ENCODE data around the gene SELENOT. TPM values are rescaled to one million over a fixed set of nuclear protein-coding genes. Genes with fewer than 3 reads are reported as not detected.

SELENOT gene
- total RNA-seq, 1 donor from 2014 or later = 137 TPM

DNA sequence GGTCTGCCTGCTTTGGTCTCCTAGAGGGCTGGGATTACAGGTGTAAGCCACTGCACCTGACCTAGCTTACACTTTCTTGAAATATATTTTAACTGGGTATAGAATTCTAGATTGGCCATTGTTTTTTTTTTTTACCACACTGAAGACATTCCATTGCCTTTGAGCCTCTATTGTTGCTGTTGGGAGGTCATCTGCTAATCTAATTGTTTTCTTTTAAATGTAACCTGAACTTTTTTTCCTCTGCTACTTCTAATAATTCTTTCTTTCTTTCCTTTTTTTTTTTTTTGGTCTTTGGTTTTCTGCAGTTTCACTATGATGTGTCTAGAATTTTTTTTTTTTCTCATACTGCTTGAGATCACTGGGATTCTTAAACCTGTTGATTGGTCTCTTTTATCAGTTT is 72.5 kb downstream of the SELENOT start:
- DNase-seq = no peak
- POLR2A ChIA-PET = no interaction called here
- TF ChIP-seq, protein P1, sequence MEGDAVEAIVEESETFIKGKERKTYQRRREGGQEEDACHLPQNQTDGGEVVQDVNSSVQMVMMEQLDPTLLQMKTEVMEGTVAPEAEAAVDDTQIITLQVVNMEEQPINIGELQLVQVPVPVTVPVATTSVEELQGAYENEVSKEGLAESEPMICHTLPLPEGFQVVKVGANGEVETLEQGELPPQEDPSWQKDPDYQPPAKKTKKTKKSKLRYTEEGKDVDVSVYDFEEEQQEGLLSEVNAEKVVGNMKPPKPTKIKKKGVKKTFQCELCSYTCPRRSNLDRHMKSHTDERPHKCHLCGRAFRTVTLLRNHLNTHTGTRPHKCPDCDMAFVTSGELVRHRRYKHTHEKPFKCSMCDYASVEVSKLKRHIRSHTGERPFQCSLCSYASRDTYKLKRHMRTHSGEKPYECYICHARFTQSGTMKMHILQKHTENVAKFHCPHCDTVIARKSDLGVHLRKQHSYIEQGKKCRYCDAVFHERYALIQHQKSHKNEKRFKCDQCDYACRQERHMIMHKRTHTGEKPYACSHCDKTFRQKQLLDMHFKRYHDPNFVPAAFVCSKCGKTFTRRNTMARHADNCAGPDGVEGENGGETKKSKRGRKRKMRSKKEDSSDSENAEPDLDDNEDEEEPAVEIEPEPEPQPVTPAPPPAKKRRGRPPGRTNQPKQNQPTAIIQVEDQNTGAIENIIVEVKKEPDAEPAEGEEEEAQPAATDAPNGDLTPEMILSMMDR (IDR thresholded peaks at IDR 0.05) = no peak
- Mint-ChIP-seq H3K4me3 (no peak overlapping the region), H3K4me1 (peaks cover 8% of the 10 kb centered on the region), H3K27me3 (no peaks in the 10 kb centered on the region), H3K36me3 (ENCODE audit: low read depth) (no peaks in the 10 kb centered on the region), H3K9me3 (peaks cover 16% of the 10 kb centered on the region), H3K27ac (no peak overlapping the region)
- intact Hi-C loops (cut with micrococcal nuclease) = no loop called here
- CTCF ChIA-PET = no interaction called here
- ATAC-seq (ENCODE audit: low read depth) = no peak

Other genes starting within 250 kb of the SELENOT start
- gene TSC22D2, start 195.0 kb upstream of the SELENOT start, total RNA-seq = 35.9 and 38.9 TPM in 2 replicates
- 87.2 and 88.2 TPM in 2 replicates for gene SERP1, start 56.8 kb upstream of the SELENOT start, total RNA-seq
- 105 and 109 TPM in 2 replicates for gene EIF2A, start 56.5 kb upstream of the SELENOT start, total RNA-seq
- not detected in 2 replicates for gene ERICH6, start 100.6 kb downstream of the SELENOT start, total RNA-seq
- 44.5 and 44.7 TPM in 2 replicates for gene SIAH2, start 159.8 kb downstream of the SELENOT start, total RNA-seq

All from activated B cell treated with CpG ODN at 0.5 μM for 24 hours (primary cell).